ENCODE measurements around the gene PGLYRP2. TPM values are rescaled to one million over a fixed set of nuclear protein-coding genes. Genes with fewer than 3 reads are reported as not detected.

PGLYRP2 gene
- total RNA-seq, 1 donor from 2014 or later = not detected

DNA sequence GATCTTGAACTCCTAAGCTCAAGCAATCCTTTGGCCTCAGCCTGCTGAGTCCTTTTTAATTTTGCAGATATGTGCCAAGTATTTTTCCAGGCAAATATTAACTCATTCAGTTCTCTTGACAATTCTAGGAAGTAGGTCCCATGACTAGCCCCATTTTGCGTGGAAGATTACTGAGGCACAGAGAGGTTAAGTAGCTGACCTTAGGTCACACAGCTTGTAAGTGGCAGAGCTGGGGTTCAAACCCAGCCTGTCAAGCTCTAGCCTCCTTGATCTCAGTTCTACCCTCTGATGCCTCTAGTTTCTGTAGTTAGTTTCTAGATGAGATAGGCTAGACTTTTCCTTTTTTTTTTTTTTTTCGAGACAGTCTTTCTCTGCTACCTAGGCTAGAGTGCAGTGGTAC lies 47.1 kb upstream of the PGLYRP2 start:
- no peak overlapping the region for H2AFZ ChIP-seq (ENCODE audit: low read depth, low read length)
- no peaks in the 10 kb centered on the region for H3K4me1 ChIP-seq (ENCODE audit: insufficient read depth, low read length)
- FAIRE-seq (no peak), DNase-seq (ENCODE audit: low read depth) (no peak)
- no peaks in the 10 kb centered on the region for H3K9me3 ChIP-seq (ENCODE audit: insufficient read depth, low read depth, low read length)
- no peak overlapping the region for H3K27ac ChIP-seq (ENCODE audit: low read depth, low read length)
- H3K4me2 ChIP-seq (ENCODE audit: low read length) = no peak overlapping the region
- no peaks in the 10 kb centered on the region for H3K79me2 ChIP-seq (ENCODE audit: insufficient read depth, low read length)
- H3K36me3 ChIP-seq (ENCODE audit: insufficient read depth, low read length) = no peaks in the 10 kb centered on the region
- Mint-ChIP-seq H3K4me3 (ENCODE audit: unreplicated experiment) (no peak overlapping the region), H3K27ac (ENCODE audit: unreplicated experiment) (no peak overlapping the region), H3K36me3 (ENCODE audit: low read depth, unreplicated experiment) (no peaks in the 10 kb centered on the region), H3K9me3 (ENCODE audit: unreplicated experiment) (peaks cover 20% of the 10 kb centered on the region), H3K4me1 (ENCODE audit: low read depth, unreplicated experiment) (no peaks in the 10 kb centered on the region), H3K27me3 (ENCODE audit: low read depth, unreplicated experiment) (no peaks in the 10 kb centered on the region)
- no peaks in the 10 kb centered on the region for H4K20me1 ChIP-seq (ENCODE audit: insufficient read depth, low read length)
- no peak overlapping the region for H3K4me3 ChIP-seq (ENCODE audit: insufficient read depth, low read depth, low read length)
- H3K27me3 ChIP-seq (ENCODE audit: insufficient read depth, low read length) = no peaks in the 10 kb centered on the region
- no peak overlapping the region for H3K9ac ChIP-seq (ENCODE audit: low read length)
- no peak for TF ChIP-seq EZH2 (IDR thresholded peaks at IDR 0.05; ENCODE audit: insufficient read depth, low read length)
- no peak for TF ChIP-seq CTCF (IDR thresholded peaks at IDR 0.05; ENCODE audit: insufficient read depth, low read depth, low read length)

GRCh38 chr19:15525291-15525690 lies 46.0 kb upstream of the PGLYRP2 start:
- no peak overlapping the region for H3K4me3 Mint-ChIP-seq (ENCODE audit: unreplicated experiment)
- no peak overlapping the region for H3K9ac ChIP-seq (ENCODE audit: low read length)

More at GRCh38 chr19:15525291-15525690, 46.0 kb upstream of the PGLYRP2 start:
- no peaks in the 10 kb centered on the region for H3K36me3 Mint-ChIP-seq (ENCODE audit: low read depth, unreplicated experiment)
- H3K27ac Mint-ChIP-seq (ENCODE audit: unreplicated experiment) = no peak overlapping the region
- no peaks in the 10 kb centered on the region for H3K79me2 ChIP-seq (ENCODE audit: insufficient read depth, low read length)
- FAIRE-seq (no peak), DNase-seq (ENCODE audit: low read depth) (no peak)
- H3K4me1 Mint-ChIP-seq (ENCODE audit: low read depth, unreplicated experiment) = no peaks in the 10 kb centered on the region
- TF ChIP-seq EZH2 (IDR thresholded peaks at IDR 0.05; ENCODE audit: insufficient read depth, low read length) (no peak), CTCF (IDR thresholded peaks at IDR 0.05; ENCODE audit: insufficient read depth, low read depth, low read length) (no peak)
- no peak overlapping the region for H2AFZ ChIP-seq (ENCODE audit: low read depth, low read length)
- no peak overlapping the region for H3K4me3 ChIP-seq (ENCODE audit: insufficient read depth, low read depth, low read length)
- H3K36me3 ChIP-seq (ENCODE audit: insufficient read depth, low read length) = no peaks in the 10 kb centered on the region
- no peak overlapping the region for H3K27ac ChIP-seq (ENCODE audit: low read depth, low read length)
- H4K20me1 ChIP-seq (ENCODE audit: insufficient read depth, low read length) = no peaks in the 10 kb centered on the region
- peaks cover 18% of the 10 kb centered on the region for H3K9me3 Mint-ChIP-seq (ENCODE audit: unreplicated experiment)
- H3K4me2 ChIP-seq (ENCODE audit: low read length) = no peak overlapping the region
- no peaks in the 10 kb centered on the region for H3K27me3 Mint-ChIP-seq (ENCODE audit: low read depth, unreplicated experiment)
- no peaks in the 10 kb centered on the region for H3K4me1 ChIP-seq (ENCODE audit: insufficient read depth, low read length)
- no peaks in the 10 kb centered on the region for H3K9me3 ChIP-seq (ENCODE audit: insufficient read depth, low read depth, low read length)
- H3K27me3 ChIP-seq (ENCODE audit: insufficient read depth, low read length) = no peaks in the 10 kb centered on the region
